HG03025 (cell line): ENCODE measurements around the gene HP1BP3.

ENCODE experiments used
- ATAC-seq: cut with Tn5 transposase; IDR thresholded peaks from one replicate; pipeline ENCODE4 v1.9.1; 2021; ENCODE audit warnings: mild to moderate bottlenecking, moderate library complexity; ENCODE audit not compliant: unreplicated experiment, low FRiP score

The HP1BP3 gene

GRCh38 chr1:20715406-20715805 lies 71.7 kb downstream of the HP1BP3 start:
- no peak for ATAC-seq

GRCh38 chr1:20713440-20713839 lies 73.7 kb downstream of the HP1BP3 start:
- ATAC-seq = no peak

- no peak for ATAC-seq
These were observed 74.9 kb downstream of the HP1BP3 start for GRCh38 chr1:20712215-20712577.

- ATAC-seq = no peak
These were observed 75.6 kb downstream of the HP1BP3 start for GRCh38 chr1:20711285-20712214.

GRCh38 chr1:20710469-20711284 lies 76.4 kb downstream of the HP1BP3 start:
- no peak for ATAC-seq

- no peak for ATAC-seq
These were observed 77.2 kb downstream of the HP1BP3 start for GRCh38 chr1:20709868-20710267.

- no peak for ATAC-seq
These were observed 78.2 kb downstream of the HP1BP3 start for GRCh38 chr1:20708891-20709290.

GRCh38 chr1:20708057-20708456 lies 79.0 kb downstream of the HP1BP3 start:
- ATAC-seq = no peak

GRCh38 chr1:20706841-20707240 lies 80.3 kb downstream of the HP1BP3 start:
- no peak for ATAC-seq

- no peak for ATAC-seq
These were observed 81.8 kb downstream of the HP1BP3 start for GRCh38 chr1:20705203-20705755.

- no peak for ATAC-seq
These were observed 82.5 kb downstream of the HP1BP3 start for GRCh38 chr1:20704390-20705202.

GRCh38 chr1:20703124-20703756 lies 83.9 kb downstream of the HP1BP3 start:
- no peak for ATAC-seq

- no peak for ATAC-seq
These were observed 84.7 kb downstream of the HP1BP3 start for GRCh38 chr1:20702416-20702815.

- ATAC-seq = no peak
These were observed 85.3 kb downstream of the HP1BP3 start for GRCh38 chr1:20701847-20702246.

GRCh38 chr1:20701446-20701845 lies 85.7 kb downstream of the HP1BP3 start:
- no peak for ATAC-seq

- ATAC-seq = no peak
These were observed 86.4 kb downstream of the HP1BP3 start for GRCh38 chr1:20700636-20701215.

GRCh38 chr1:20699558-20699957 lies 87.5 kb downstream of the HP1BP3 start:
- no peak for ATAC-seq

- ATAC-seq = no peak
These were observed 88.8 kb downstream of the HP1BP3 start for GRCh38 chr1:20698195-20698910.

GRCh38 chr1:20697563-20697962 lies 89.5 kb downstream of the HP1BP3 start:
- no peak for ATAC-seq
